Esophagus squamous epithelium (tissue), 4 donors: ENCODE data around the gene GALNTL6.

Experiments used
- POLR2A ChIP-seq, 4 donors: fragments of 450-650 bp; IDR thresholded peaks; one replicate each; pipeline ENCODE4 v1.6.1; 2017; ENCODE audit warnings: antibody characterized with exemption in 4 of 4, mild to moderate bottlenecking in 4 of 4, moderate library complexity in 3 of 4
- TF ChIP-seq, protein P1 (sequence below), 6 experiments: fragments of 450-650 bp in 4 of 6; fragments of 200-600 bp in 2 of 6; sonication (generic) in 2 of 6; IDR thresholded peaks; one replicate each; pipeline ENCODE4 v1.5.1; 2016 to 2019; ENCODE audit warnings: antibody characterized with exemption in 6 of 6, mild to moderate bottlenecking in 4 of 6, moderate library complexity in 4 of 6

GRCh38 chr4:172129593-172129992, 316.4 kb downstream of the GALNTL6 start:
- TF ChIP-seq POLR2A (IDR thresholded peaks at IDR 0.05), result no peak
- TF ChIP-seq, protein P1, sequence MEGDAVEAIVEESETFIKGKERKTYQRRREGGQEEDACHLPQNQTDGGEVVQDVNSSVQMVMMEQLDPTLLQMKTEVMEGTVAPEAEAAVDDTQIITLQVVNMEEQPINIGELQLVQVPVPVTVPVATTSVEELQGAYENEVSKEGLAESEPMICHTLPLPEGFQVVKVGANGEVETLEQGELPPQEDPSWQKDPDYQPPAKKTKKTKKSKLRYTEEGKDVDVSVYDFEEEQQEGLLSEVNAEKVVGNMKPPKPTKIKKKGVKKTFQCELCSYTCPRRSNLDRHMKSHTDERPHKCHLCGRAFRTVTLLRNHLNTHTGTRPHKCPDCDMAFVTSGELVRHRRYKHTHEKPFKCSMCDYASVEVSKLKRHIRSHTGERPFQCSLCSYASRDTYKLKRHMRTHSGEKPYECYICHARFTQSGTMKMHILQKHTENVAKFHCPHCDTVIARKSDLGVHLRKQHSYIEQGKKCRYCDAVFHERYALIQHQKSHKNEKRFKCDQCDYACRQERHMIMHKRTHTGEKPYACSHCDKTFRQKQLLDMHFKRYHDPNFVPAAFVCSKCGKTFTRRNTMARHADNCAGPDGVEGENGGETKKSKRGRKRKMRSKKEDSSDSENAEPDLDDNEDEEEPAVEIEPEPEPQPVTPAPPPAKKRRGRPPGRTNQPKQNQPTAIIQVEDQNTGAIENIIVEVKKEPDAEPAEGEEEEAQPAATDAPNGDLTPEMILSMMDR (IDR thresholded peaks at IDR 0.05), result no peak
